A549 (cell line): ENCODE data around the gene TCAIM. TPM values are rescaled to one million over a fixed set of nuclear protein-coding genes. Genes with fewer than 3 reads are reported as not detected.

Source experiments
- ATAC-seq, 2 experiments: fragments of 200-7000 bp in 1 of 2; fragments of >200 bp in 1 of 2; cut with Nextera tagmentation in 1 of 2; cut with Tn5 transposase in 1 of 2; 3 replicates each; pipeline versions ENCODE4 v1.8.0 to v1.9.1; 2018 to 2020; ENCODE audit warnings: mild to moderate bottlenecking in 1 of 2, moderate library complexity in 1 of 2
- CTCF ChIA-PET: fragments of 300-600 bp; sonication (Branson Sonifier 250); formaldehyde crosslinking; extraction: SDS; loops from one replicate; lab custom pipeline; 2021; ENCODE audit warnings: antibody characterized with exemption, inconsistent platforms; lab: Yijun Ruan, JAX
- POLR2A ChIA-PET: fragments of 350-600 bp; formaldehyde crosslinking; extraction: SDS; loops from one replicate; lab custom pipeline; 2021; ENCODE audit warnings: antibody characterized with exemption, inconsistent platforms; lab: Yijun Ruan, JAX
- DNase-seq, 2 experiments: peaks; one replicate each; pipeline versions ENCODE4 v3.0.0 to v3.0.0-alpha.2; 2011 to 2016; ENCODE audit warnings: low read depth in 1 of 2, low spot score in 1 of 2
- FAIRE-seq: peaks from 2 replicates; lab custom pipeline; 2011; peaks lifted over from hg19 to GRCh38; lab: Jason Lieb, UNC
- H3K27ac ChIP-seq, 2 experiments: fragments of >200 bp; sonication (Bioruptor Twin); formaldehyde crosslinking; 3 replicates each; pipeline ENCODE4 v1.5.1; 2016 to 2017
- H3K4me1 ChIP-seq: fragments of >200 bp; sonication (Bioruptor Twin); formaldehyde crosslinking; 3 replicates; pipeline ENCODE4 v1.6.1; 2016
- H3K4me2 ChIP-seq: fragments of >200 bp; sonication (Bioruptor Twin); formaldehyde crosslinking; 3 replicates; pipeline ENCODE4 v1.6.1; 2016
- H3K4me3 ChIP-seq: fragments of >200 bp; sonication (Bioruptor Twin); formaldehyde crosslinking; 3 replicates; pipeline ENCODE4 v1.5.1; 2016
- H3K9me3 ChIP-seq: fragments of >200 bp; sonication (Bioruptor Twin); formaldehyde crosslinking; 3 replicates; pipeline ENCODE4 v1.6.1; 2016
- ATOH8 ChIP-seq: fragments of 250-450 bp; sonication (Bioruptor Pico); IDR thresholded peaks from 2 replicates; pipeline ENCODE4 v1.5.0; 2020; ENCODE audit warnings: low read depth, mild to moderate bottlenecking, moderate library complexity
- BCL3 ChIP-seq: fragments of >200 bp; sonication (Bioruptor Twin); formaldehyde crosslinking; IDR thresholded peaks from 3 replicates; pipeline ENCODE4 v1.6.1; 2016
- BHLHE40 ChIP-seq: IDR thresholded peaks from 2 replicates; pipeline ENCODE4 v1.6.1; 2012; ENCODE audit warnings: low read depth, low read length, inconsistent platforms
- CEBPB ChIP-seq, 2 experiments: fragments of >200 bp in 1 of 2; sonication (Bioruptor Twin) in 1 of 2; formaldehyde crosslinking in 1 of 2; IDR thresholded peaks; 2 replicates each; pipeline ENCODE4 v1.6.1; 2012 to 2016
- CHD4 ChIP-seq: fragments of 200-600 bp; sonication (generic); IDR thresholded peaks from 2 replicates; pipeline ENCODE4 v1.6.1; 2016; ENCODE audit warnings: antibody characterized with exemption, mild to moderate bottlenecking, borderline replicate concordance
- ELK1 ChIP-seq: fragments of 150-350 bp; IDR thresholded peaks from 2 replicates; pipeline ENCODE4 v1.6.1; 2014; ENCODE audit warnings: low read depth, mild to moderate bottlenecking, low read length
- FOSB ChIP-seq: fragments of 250-450 bp; sonication (Bioruptor Pico); IDR thresholded peaks from 2 replicates; pipeline ENCODE4 v1.5.0; 2020; ENCODE audit warnings: mild to moderate bottlenecking, moderate library complexity
- FOXS1 ChIP-seq: fragments of 250-450 bp; sonication (Bioruptor Pico); IDR thresholded peaks from 2 replicates; pipeline ENCODE4 v1.5.0; 2020; ENCODE audit warnings: mild to moderate bottlenecking, moderate library complexity
- GATA3 ChIP-seq: IDR thresholded peaks from 2 replicates; pipeline ENCODE4 v1.6.1; 2012; ENCODE audit warnings: borderline replicate concordance
- HDAC2 ChIP-seq: fragments of 200-600 bp; sonication (generic); IDR thresholded peaks from 2 replicates; pipeline ENCODE4 v1.6.1; 2016
- JUNB ChIP-seq: fragments of >200 bp; sonication (Bioruptor Twin); formaldehyde crosslinking; IDR thresholded peaks from 2 replicates; pipeline ENCODE4 v1.6.1; 2016
- MAFK ChIP-seq: fragments of 450-650 bp; IDR thresholded peaks from 2 replicates; pipeline ENCODE4 v1.6.1; 2014; ENCODE audit not compliant: partially characterized antibody
- RAD21 ChIP-seq, 2 experiments: fragments of >200 bp in 1 of 2; sonication (Bioruptor Twin) in 1 of 2; formaldehyde crosslinking in 1 of 2; IDR thresholded peaks in 1 of 2; conservative IDR thresholded peaks in 1 of 2; 2 replicates in 1 of 2; 3 replicates in 1 of 2; pipeline ENCODE4 v1.6.1; 2012 to 2018; ENCODE audit warnings: inconsistent platforms in 1 of 2
- RCOR1 ChIP-seq: fragments of 150-350 bp; IDR thresholded peaks from 2 replicates; pipeline ENCODE4 v1.6.1; 2014; ENCODE audit warnings: antibody characterized with exemption, low read length, low read depth
- RFX5 ChIP-seq: fragments of 450-650 bp; IDR thresholded peaks from 2 replicates; pipeline ENCODE4 v1.7.1; 2014; ENCODE audit warnings: antibody characterized with exemption, mild to moderate bottlenecking, moderate library complexity
- RNF2 ChIP-seq: fragments of 200-600 bp; sonication (generic); IDR thresholded peaks from 2 replicates; pipeline ENCODE4 v1.6.1; 2016; ENCODE audit warnings: low read depth, mild to moderate bottlenecking, antibody characterized with exemption, moderate library complexity, borderline replicate concordance
- SREBF2 ChIP-seq: fragments of 450-650 bp; IDR thresholded peaks from 2 replicates; pipeline ENCODE4 v1.6.1; 2014; ENCODE audit warnings: mild to moderate bottlenecking, moderate library complexity
- WGBS: methylation state at CpG from one replicate; pipeline ENCODE4 v1.1.6; 2017; ENCODE audit errors: missing lambda C conversion rate; 5-methylcytosine and 5-hydroxymethylcytosine counted together
- polyA plus RNA-seq, 4 experiments: library from polyadenylated mRNA; depleted of rRNA in 3 of 4; stranded (reverse); fragments of >200 nt; fragmentation: RNase III in 1 of 4; extraction: RNeasy Plus Mini Kit Qiagen cat#74134 plus additional on column Dnase treatment in 1 of 4; gene quantifications; 2 replicates in 3 of 4; 3 replicates in 1 of 4; pipeline ENCODE4 v1.2.3, GENCODE V29; 2011 to 2017

TCAIM gene
- polyA plus RNA-seq, 2 of the 4 experiments (the other 2 are of a cell fraction) = 10.8 to 19.2 TPM

- ATAC-seq (no peak), FAIRE-seq (no peak), DNase-seq (no peak)
- Histone ChIP-seq H3K4me2 (0 out of 3 replicates have a peak overlapping the region, but pooled peaks have one; percentile 10), H3K4me3 (no peak overlapping the region), H3K27ac (no peak overlapping the region), H3K4me1 (peaks cover 21% of the 10 kb centered on the region), H3K9me3 (no peaks in the 10 kb centered on the region)
- TF ChIP-seq BHLHE40 (no peak), JUNB (no peak)
- POLR2A ChIA-PET = interaction anchor here (0.7 kb wide), 1 partner anchor 17 kb away, joined by 3 read pairs; the partner anchor contains the start of gene TCAIM
- CTCF ChIA-PET = interaction anchor here (0.6 kb wide), 1 partner anchor 82 kb away, joined by 3 read pairs; no protein-coding TSS in a partner anchor
- 36% methylated on average over 2 of the region's 2 CpGs for WGBS
Observed at GRCh38 chr3:44355362-44356033, 16.9 kb downstream of the TCAIM start.

GRCh38 chr3:44359146-44359751 lies 20.7 kb downstream of the TCAIM start:
- CTCF ChIA-PET = interaction anchor here (1.0 kb wide), 1 partner anchor 29 kb away, joined by 3 read pairs; no protein-coding TSS in a partner anchor
- 15% methylated on average over 3 of the region's 3 CpGs for WGBS
- Histone ChIP-seq H3K4me1 (peaks cover 43% of the 10 kb centered on the region), H3K9me3 (no peaks in the 10 kb centered on the region), H3K4me3 (no peak overlapping the region), H3K27ac (peak overlapping the region; percentile 20 to 57; a peak in 4 of 6 replicates), H3K4me2 (peak overlapping the region; percentile 54)
- POLR2A ChIA-PET = no interaction called here
- FAIRE-seq = no peak
- peak in 1 of 2 experiments; percentile 67; a peak in 2 of 6 replicates for ATAC-seq
- peak in 1 of 2 experiments; percentile 25 for DNase-seq
- TF ChIP-seq RFX5 (no peak), FOXS1 (CRISPR knock-in tag) (no peak), CEBPB (IDR thresholded peaks at IDR 0.05) (peak in 1 of 2 experiments; percentile 35; a peak in 1 of 4 replicates)

DNA sequence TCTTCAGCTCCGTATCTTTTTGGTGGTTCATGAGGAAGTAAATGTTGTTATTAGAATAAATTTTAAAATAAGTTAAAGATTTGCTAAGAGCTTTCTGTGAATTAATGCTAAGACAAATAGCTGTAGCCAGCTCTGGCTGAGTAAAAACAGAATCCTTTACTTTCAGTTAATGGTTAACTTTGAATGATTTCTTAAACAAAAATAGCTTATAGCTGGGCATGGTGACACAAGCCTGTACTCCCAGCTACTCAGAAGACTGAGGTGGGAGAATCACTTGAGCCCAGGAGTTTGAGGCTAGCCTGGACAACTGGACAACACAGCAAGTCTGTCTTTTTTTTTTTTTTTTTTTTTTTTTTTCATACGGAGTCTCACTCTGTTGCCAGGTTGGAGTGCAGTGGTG lies 25.0 kb downstream of the TCAIM start:
- no peaks in the 10 kb centered on the region for H3K9me3 ChIP-seq
- DNase-seq (peak; percentile 5 to 47), ATAC-seq (peak in 1 of 2 experiments; percentile 72; a peak in 3 of 6 replicates), FAIRE-seq (no peak)
- H3K4me3 ChIP-seq = no peak overlapping the region
- no peak for TF ChIP-seq RAD21 (conservative IDR thresholded peaks at IDR 0.05 in 1 of 2, IDR thresholded peaks at IDR 0.05 in 1 of 2)
- TF ChIP-seq CEBPB (IDR thresholded peaks at IDR 0.05) = peak in 1 of 2 experiments; percentile 3; a peak in 1 of 4 replicates
- H3K27ac ChIP-seq = peak overlapping the region in 1 of 2 experiments; percentile 53; a peak in 2 of 6 replicates
- H3K4me2 ChIP-seq = peak overlapping the region; percentile 48
- WGBS = 5% methylated on average over 1 of the region's 2 CpGs
- CTCF ChIA-PET = no interaction called here
- POLR2A ChIA-PET = interaction anchor here (0.7 kb wide), 1 partner anchor 484 kb away, joined by 9 read pairs; no protein-coding TSS in a partner anchor
- H3K4me1 ChIP-seq = peaks cover 41% of the 10 kb centered on the region

DNA sequence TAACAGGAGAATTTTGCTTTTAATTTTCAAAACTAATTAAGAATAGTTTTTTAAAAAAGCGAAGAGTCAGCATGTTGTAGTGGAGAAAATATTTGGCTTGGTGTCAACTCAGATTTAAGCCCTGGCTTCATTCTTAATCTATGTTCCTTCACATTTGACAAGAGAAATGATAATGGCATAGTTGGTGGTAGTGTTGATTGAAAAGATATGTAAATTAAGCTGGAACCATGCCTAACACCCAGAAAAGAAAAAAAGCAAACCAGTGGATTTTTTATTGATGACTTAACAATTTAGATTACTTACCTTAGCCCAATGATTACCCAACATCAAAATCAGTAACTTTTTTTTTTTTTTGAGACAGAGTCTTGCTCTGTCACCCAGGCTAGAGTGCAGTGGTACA lies 27.4 kb downstream of the TCAIM start:
- Histone ChIP-seq H3K4me3 (no peak overlapping the region), H3K9me3 (no peaks in the 10 kb centered on the region), H3K4me1 (peaks cover 23% of the 10 kb centered on the region), H3K4me2 (no peak overlapping the region), H3K27ac (no peak overlapping the region)
- CTCF ChIA-PET = interaction anchor here (0.7 kb wide), 1 partner anchor 34 kb away, joined by 3 read pairs; no protein-coding TSS in a partner anchor
- TF ChIP-seq GATA3 (no peak), CHD4 (no peak), ATOH8 (CRISPR knock-in tag) (no peak), FOSB (CRISPR knock-in tag) (no peak), MAFK (peak; percentile 58), RCOR1 (no peak)
- WGBS = 94% methylated on average over 1 of the region's 1 CpG
- ATAC-seq (no peak), FAIRE-seq (no peak), DNase-seq (no peak)
- POLR2A ChIA-PET = no interaction called here

DNA sequence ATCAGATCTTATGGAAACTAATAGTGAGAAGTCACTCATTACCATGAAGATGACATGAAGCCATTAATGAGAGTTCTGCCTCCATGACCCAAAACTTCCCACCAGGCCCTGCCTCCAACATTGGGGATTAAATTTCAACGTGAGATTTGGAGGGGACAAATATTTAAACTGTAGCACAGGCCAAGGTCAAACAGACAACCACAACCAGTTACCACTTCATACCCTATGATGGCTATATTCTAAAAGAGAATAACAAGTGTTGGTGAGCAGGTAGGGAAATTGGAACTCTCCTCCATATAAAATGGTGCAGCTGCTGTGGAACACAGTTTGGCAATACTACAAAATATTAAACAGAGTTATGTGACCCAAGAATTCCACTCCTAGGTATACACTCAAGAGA lies 36.9 kb downstream of the TCAIM start:
- H3K4me2 ChIP-seq = no peak overlapping the region
- ChIA-PET CTCF (no interaction called here), POLR2A (no interaction called here)
- peaks cover 17% of the 10 kb centered on the region; the same call in 2 of the 3 replicates for H3K9me3 ChIP-seq
- WGBS = 77% methylated on average over 1 of the region's 1 CpG
- FAIRE-seq = no peak
- no peak for ATAC-seq
- no peak overlapping the region for H3K27ac ChIP-seq
- H3K4me1 ChIP-seq = no peaks in the 10 kb centered on the region
- DNase-seq = no peak
- H3K4me3 ChIP-seq = no peak overlapping the region
- TF ChIP-seq CHD4 (no peak), RNF2 (no peak), SREBF2 (no peak), ELK1 (no peak), BCL3 (no peak), HDAC2 (no peak)
